HG03378 (cell line): Measurements from ENCODE around the gene CDON.

ENCODE experiments used
- ATAC-seq: cut with Tn5 transposase; IDR thresholded peaks from one replicate; pipeline ENCODE4 v1.9.1; 2021; ENCODE audit warnings: mild to moderate bottlenecking, moderate library complexity; ENCODE audit not compliant: unreplicated experiment

Gene CDON

DNA sequence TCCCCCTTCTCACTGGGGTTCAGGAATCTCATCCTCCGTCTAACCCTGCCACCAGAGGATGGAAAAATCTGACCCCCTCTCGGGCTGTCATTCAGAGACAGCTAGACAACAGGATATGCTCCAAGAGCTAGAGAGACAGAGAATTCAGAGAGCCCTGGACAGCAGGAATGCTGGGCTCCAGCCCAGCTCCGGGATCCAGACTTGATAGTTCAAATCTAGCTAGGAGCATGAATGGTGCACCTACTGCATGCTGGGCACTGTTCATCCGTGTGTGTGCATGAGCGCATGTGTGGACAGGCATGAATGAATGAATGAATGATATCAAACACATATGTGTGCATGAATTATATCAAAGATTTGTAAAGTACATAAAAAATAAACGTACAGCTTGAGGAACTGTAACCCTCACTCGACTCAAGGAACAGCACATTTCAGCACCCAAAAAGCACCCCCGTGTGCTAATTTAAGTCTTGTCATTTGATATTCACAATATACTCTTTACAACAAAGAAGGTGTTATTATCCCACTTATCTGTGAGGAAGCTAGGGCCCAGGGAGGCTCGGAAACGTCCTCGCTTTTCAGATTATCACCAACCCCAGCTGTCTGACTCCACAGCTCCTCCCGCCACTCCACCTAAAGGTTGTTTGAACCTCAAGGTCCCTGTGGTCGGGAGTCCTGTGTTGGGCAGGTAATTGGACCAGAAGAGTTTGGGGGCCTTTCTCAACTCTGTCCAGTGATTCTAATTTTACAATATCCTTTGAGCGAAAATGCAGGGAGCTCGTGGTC is 117.5 kb downstream of the CDON start:
- ATAC-seq = no peak

DNA sequence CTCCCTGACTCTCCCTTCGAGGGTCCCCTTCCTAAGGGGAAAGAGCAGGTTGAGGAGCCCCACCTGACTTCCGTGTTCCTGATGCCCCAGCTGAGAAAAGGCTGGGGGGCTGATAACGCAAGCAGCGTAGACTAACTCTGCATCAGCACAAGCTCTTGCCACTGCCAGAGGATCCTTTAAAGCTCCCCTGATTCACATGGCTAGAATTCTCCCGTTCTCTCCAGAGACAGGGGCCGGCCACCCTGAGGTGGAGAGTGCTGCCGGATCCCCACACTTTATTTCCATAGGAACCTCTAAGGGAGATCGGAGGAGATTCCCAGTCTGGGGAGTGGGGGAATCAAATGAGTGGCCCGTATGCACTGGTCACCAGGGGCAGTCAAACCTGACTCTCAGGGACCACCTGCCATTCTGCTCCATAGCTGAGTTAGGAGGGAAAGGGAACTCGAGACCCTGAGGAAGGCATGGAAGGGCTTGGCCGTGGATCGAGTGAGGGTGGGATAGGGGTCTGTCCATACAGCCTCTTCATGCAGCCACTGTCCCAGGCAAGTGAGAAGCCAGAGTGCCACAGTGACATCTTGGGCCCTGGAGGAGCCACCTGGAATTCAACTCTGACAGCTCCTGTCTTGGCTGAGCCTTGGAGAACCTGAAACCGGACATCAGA is 118.2 kb downstream of the CDON start:
- ATAC-seq = no peak

DNA sequence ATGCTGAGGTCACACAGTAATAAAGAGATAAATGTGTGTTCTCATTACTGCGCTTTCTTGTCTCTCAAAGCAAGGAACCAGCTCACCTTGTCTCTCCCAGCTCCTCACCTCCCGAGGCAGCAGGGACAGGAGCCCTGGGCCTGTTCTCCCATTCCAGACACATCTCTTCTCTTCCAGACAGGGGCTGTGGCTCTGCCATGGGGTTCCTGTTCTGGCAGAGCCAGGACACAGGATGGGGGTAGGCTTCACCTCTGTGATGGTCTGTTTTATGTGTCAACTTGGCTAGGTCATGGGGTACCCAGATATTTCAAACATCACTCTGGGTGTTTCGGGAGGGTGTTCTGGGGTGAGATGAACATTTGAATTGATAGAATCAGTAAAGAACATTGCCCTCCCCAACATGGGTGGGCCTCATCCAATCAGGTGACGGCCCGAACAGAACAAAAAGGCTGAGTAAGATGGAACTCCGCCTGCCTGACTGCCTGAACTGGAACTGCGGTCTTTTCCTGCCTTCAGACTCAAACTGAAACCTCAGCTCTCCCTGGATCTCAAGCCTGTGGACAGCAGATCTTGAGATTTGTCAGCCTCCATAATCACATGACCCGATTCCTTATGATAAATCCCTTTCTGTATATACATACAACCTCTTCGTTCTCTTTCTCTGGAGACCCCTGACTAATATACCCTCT is 118.9 kb downstream of the CDON start:
- no peak for ATAC-seq

DNA sequence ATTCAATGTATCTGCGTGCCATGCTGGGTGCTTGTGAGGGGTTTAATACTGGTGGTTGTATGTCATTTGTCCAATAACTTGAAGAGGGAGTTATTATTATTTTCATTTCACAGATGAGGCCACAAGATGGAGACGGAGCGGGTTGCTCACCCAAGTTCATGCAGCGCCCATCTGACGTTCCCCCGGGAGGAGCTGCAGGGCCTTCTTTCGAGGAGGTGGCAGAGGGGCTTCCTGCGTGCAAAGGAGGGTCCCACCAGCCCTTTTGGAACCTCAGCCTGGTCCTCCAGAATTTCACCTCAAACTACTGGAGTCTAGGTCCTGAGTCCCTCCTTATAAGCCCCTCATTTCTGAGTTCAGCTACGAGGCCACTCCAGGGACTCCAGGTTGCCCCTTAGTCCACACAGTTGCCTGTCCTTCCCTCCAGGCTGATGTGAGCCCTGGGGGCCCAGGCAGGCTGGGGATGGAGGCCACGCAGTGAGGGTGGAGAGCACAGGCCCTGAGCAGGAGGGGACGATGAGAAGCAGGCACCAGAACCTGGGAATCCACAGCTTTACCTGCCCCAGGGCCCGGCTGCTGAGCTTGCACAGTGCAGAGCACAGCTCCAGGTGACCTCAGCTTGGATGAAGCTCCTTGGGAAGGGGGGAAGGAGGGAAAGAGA is 119.8 kb downstream of the CDON start:
- ATAC-seq = no peak

DNA sequence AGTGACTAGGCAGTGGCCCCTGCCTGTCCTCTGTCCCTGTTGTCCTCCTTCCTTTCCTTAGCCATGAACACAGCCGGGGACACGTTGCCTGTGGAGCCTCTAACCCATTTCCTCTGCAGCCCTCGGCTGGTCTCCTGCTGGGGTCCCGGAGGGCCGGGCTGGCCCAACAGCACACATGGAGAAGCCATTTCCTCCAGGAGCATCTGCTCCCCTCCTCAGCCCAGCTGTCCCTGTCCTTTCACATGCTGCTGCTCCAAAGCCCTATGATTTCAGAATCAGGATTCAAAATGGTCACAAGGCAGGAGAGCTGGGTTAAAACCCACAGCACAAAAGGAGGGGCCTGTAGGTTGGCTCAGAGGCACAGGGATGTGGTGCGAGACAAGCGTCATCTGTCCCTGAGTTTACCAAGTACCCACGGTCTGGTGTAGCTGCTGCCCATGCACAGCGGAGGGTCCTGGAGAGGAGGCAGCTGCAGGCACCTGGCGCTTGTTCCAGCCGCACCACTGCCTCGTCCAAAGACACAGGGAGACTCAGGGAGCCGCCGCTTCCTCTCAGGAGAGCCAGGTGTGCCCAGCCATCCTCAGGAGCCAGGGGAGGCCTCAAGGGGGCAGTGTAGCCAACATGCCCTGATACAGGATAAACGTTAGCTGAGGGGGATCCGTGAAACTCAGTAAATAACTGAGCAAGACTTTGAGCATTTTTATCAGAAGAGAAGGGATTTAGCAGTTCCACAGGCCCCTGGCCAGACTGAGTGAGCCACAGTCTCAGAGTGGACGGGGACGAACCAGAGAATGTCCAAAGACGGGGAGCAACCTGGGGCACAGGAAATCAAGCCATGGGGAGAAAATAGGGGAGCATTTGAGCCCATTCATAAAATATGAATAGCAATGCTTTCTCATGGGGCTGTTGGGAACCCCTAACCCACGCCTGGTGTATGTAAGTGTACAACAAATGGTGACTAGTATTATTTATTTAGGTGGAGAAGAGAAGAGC is 120.8 kb downstream of the CDON start:
- no peak for ATAC-seq

DNA sequence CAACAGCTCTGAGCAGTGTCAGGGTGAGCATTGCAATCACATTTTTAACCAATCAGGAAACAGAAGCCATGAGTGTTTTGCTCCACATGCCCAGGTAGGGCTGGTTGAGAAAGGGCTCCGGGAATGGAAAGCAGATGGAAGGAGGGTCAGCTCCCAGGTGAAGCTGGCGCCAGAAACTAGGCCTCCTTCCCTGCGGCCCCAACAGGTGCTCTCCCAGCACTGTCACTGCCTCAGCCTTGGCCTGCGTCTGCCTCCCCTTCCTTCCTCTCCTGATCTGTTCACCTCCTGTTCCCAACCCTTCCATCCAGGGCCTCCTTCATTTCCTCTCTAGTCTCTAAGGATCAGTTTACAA is 121.4 kb downstream of the CDON start:
- ATAC-seq = no peak

DNA sequence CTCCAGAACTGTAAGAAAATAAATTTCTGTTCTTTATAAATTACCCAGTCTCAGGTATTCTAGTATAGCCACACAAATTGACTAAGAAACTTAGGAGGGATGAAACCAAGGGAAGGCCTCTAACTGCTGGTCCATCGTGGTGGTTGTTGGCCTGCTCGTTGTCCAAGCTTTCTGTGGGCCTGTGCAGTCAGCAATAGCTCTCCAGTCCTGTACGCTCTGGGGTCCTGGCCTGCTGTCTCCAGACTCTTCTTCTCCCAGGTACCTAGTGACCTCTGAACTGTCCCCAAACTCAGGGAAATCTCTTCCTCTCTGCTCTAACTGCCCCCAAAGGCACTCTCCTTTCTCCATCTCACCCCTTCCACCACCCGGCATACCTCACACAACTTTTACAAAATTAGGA is 122.5 kb downstream of the CDON start:
- ATAC-seq = no peak

DNA sequence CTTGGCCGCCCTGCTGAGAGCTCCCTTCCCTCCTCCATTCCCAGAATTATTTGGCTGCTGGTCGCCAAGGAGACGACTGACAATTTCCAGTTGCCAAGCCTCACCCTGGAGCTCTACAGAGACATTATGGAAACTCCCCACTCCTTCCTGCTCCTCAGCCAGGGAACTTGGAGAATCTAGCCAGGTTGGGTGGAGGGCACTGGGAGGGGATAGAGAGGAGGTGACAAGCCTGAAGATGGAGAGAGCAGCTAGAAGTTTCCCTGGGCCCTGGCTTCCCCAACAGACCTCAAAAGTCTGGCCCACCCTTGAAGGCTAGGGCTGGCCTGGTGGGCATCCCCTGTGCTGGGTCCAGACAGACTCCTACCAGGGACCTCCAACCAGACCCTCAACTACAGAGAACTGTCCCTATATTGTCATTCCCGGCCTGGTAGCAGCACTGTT is 123.6 kb downstream of the CDON start:
- no peak for ATAC-seq

DNA sequence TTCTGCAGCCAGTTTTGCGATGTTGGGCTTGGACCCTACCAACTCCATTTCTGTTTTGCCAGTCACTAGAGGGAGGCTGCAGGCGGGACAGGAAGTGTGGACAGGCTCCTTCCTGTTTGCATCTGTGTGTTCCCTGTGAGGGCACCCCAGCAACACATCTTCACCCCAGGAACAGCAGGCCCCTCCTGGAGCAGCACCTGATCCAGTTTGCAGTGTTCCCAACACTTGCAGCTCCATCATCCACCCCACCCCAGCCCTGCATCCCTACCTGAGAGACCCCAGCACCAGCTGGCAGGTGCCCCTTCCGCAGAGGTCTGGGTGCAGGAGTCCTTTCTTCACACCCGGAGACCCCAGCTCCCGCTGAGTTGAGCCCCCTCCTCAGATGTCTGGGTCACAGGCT is 124.2 kb downstream of the CDON start:
- no peak for ATAC-seq

DNA sequence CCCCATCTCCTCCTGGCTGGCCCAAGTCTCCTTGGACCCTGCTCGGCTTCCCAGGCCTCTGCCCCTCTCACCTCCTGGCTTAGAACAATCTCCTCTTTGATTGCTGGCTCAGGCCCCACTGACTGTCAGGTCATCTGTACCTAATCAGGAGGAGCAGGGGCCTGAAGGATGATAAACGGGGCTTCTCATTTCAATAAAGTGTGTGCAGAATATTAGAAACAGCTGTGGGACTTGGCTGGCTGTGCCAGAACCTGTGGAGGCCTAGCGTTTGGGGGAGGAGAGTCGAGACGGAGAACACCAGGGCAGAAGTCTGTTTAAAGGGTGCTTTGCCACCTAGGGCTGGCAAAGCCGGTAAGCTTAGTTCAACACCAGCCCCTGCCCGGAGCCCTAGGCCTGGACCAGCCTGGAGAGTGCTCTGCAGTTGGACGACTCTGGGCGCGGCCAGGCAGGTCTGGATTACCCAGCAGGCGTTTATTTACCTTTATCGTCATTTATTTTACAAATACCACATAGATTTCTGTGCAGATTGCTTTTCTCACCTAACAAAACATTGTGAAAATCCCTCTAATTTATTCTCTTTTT is 127.0 kb downstream of the CDON start:
- no peak for ATAC-seq

DNA sequence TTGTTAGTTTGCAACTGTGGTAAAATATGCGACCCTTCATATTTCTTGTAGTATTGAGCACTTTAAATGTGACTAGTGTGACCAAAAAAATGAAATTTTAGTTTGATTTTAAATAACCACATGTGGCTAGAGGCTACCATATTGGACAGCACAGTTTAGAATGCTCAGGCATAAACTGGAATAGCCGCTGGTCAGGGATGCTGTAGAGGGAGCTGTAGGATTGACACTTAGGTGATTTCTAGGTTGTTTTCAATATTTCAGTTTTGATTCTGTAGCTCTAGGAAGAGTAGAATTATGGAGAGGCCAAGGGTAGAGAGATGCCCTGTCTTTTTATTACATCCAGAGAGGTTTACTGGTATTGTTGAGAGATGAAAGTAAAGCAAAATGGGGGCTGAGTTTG is 127.6 kb downstream of the CDON start:
- no peak for ATAC-seq

DNA sequence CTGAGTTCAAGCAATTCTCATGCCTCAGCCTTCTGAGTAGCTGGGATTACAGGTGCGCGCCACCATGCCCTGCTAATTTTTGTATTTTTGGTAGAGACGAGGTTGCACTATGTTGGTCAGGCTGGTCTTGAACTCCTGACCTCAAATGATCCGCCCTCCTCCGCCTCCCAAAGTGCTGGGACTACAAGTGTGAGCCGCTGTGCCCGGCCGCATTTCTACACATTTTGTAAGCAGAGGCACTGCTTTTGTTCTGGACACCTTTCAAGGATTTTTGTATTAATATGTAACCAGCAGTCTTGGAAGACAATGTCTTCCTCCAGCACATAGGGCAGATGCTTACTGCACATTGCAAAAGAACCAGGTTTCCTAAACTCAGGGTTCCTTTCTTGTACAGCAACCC is 128.2 kb downstream of the CDON start:
- ATAC-seq = no peak

DNA sequence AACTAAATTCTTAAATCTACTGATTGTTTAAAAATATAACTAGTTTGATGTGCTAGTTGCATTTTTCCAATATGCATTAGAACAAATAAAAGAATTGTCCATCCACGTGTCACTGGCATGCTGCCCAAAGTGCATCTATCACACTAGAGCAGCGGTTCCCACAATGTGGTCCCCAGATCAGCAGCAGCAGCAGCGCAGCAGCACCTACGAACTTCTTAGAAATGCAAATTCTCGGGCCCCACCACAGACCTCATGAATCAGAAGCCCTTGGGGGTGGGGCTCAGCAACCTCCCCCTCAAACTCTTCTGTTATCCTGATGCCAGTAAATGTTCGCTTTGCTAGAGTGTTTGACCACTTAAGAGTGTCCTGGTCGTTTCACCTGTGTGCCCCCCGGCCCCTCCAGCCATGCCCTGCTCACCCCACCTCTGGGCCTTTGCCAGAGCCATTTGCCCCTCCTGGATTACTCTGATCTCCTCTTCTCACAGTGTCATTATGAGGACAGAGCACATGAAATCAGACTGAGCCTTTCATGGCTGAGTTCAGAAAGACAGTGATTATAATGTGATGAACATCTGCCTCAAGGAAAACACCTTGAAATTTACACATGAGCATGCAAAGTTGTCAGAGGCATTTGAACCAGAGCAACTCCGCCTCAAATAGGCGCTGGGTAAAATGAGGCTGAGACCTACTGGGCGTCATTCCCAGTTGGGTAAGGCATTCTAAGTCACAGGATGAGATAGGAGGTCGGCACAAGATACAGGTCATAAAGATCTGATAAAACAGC is 129.4 kb downstream of the CDON start:
- no peak for ATAC-seq

DNA sequence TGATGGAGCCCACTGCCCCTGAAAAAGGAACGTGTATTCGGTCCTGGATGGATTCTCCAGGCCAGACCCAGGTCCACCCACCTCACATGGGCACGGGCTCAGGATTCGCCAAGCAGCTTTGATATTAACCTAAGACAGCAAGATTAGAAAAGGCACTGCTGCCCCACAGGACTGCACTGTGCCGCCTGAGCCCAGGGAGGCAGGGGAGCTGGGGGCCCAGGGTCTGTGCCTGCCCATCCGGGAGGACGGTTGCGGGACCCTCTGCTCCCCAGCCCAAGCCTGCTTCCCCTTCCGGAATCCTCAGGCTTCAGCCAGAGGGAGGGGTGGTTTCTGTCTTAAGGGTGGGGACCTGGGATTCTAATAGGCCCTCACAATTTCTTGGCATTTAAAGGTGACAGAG is 130.4 kb downstream of the CDON start:
- no peak for ATAC-seq

DNA sequence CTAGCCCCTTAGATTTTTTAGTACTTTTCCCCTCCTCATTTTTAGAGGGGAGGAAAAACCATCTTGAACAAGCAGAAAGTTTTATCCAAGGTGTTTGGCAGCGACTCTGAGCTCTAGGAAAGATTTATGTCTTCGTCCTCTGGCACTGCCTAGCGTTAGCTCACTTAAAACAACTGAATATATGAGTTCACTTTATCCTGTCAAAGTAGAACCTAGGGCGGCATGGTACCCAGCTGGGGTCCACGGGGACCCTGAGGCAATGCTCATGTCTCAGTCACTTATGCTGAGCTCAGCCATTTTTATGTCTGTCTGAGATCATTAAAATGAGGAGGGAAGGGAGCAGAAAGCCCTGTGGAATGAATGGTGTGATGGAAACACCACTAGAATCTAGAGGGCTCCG is 131.0 kb downstream of the CDON start:
- ATAC-seq = no peak

DNA sequence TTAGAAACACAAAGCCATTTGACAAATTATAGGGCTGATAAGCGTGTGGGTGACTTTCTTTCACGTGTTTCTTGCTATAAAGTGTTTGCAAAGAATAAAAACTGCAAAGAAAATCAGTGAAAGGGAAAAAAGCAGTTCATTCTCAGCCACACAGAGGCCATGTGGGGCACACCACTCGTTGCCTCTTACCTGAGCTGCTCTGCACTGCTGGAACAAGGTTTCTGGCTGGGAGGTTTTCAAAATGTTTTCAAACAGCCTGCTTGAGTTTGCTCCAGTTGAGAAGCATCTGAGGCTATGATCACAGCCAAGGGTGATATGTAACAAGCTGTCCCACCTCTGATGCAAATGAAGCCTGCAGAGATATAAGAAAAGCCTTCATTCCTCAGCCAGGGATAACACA is 131.6 kb downstream of the CDON start:
- no peak for ATAC-seq

DNA sequence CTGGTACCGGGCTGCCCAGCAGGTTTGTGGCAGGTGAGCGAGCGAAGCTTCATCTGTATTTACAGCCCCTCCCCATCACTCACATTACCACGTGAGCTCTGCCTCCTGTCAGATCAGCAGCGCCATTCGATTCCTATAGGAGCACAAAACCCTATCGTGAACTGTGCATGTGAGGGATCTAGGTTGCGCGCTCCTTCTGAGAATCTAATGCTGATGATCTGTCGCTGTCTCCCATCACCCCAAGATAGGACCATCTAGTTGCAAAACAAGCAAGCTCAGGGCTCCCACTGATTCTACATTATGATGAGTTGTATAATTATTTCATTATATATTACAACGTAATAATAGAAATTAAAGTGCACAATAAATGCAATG is 132.6 kb downstream of the CDON start:
- ATAC-seq = no peak

DNA sequence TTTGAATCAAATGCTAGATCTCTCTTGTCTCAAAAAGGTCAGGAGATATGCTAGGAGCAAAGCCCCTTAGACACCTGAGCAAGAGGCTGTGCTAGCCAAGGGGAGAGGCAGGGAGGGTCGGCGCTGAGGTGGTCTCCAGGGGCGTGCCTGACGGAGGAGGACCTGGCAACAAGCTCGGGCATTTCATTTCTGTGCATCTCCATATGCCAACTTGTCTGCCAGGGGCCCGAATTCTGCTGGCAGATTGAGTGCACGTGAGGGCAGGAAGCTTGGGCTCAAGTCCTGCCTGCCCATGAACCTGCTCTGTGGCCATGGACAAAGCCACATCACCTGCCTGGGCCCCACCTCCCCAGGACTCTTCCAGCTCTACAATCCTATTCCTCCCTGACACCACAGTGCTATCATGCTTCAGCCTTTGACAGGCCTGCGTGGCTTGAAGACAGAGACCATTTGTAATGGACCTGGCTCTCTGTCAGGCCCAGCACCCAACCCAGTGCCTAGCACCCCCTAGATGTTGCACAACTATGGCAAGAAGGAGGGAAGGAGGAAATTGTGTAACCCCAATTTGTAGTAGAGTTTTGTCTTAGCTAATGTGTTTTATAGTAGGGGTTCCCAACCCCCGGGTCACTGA is 133.1 kb downstream of the CDON start:
- no peak for ATAC-seq

DNA sequence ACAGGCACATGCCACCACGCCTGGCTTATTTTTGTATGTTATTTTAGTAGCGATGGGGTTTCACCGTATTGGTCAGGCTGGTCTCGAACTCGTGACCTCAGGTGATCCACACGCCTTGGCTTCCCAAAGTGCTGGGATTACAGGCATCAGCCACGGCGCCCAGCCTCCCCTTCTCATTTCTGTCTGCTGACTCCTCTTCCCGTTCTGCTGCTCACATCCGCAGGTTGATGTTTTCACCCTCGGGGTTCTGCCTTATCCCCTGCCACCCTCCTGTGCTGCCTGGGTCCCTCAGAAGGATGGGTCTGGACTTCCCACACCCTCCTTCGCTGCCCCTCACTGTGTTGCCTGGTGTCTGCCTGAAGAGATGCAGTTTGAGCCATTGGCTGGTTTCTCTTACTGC is 136.0 kb downstream of the CDON start:
- no peak for ATAC-seq
